ENCODE measurements around the gene TMX2. TPM values are rescaled to one million over a fixed set of nuclear protein-coding genes. Genes with fewer than 3 reads are reported as not detected.

Gene TMX2
- total RNA-seq, 1 donor from 2014 or later = 65.3 TPM

DNA sequence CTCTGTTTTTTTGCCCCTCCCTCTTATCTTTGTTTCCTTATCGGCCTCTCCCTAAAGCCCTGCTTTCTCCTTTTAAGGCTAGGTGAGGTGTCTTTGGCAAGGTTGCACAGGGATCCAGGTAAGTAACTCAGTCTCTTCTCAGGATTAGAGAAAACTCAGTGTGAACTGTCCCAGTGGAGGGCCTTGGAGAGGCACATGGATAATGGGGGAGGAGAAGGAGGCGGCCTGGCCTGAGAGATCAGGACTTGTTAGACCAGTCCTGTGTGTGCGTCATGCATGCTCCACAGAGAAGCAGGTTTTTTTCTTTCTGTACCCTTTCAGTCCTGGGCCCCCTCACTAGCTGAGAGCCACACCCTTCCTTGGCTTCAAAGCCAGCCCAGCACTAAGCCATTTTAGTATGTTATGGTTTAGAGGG lies 69.1 kb downstream of the TMX2 start:
- TF ChIP-seq, protein P1, sequence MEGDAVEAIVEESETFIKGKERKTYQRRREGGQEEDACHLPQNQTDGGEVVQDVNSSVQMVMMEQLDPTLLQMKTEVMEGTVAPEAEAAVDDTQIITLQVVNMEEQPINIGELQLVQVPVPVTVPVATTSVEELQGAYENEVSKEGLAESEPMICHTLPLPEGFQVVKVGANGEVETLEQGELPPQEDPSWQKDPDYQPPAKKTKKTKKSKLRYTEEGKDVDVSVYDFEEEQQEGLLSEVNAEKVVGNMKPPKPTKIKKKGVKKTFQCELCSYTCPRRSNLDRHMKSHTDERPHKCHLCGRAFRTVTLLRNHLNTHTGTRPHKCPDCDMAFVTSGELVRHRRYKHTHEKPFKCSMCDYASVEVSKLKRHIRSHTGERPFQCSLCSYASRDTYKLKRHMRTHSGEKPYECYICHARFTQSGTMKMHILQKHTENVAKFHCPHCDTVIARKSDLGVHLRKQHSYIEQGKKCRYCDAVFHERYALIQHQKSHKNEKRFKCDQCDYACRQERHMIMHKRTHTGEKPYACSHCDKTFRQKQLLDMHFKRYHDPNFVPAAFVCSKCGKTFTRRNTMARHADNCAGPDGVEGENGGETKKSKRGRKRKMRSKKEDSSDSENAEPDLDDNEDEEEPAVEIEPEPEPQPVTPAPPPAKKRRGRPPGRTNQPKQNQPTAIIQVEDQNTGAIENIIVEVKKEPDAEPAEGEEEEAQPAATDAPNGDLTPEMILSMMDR (IDR thresholded peaks at IDR 0.05) = no peak
- H3K4me1 ChIP-seq = peaks cover 14 to 61% of the 10 kb centered on the region in 2 donors

DNA sequence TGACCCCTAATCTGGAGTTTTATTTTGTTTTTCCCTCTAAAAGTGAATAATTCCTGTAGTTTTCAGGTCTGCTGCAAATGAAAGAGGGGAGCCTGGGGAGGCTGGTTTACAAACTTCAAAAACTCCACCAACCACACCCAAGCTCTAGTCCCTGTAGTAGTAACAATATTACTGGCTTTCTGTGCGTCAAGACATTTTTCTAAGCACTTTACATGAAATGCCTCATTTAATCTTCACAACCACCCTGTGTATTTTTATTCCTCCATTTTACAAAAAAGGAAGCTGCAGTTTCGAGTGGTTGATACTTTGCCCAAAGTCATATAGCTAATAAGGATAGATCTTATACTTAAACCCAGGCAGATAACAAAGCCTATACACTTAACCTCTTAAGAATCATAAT lies 72.7 kb downstream of the TMX2 start:
- TF ChIP-seq, protein P1 (IDR thresholded peaks at IDR 0.05) = no peak
- intact Hi-C loops (cut with DNase I) = no loop called here
- no peak for DNase-seq (ENCODE audit: low spot score in 2 of 2)
- no peaks in the 10 kb centered on the region for H3K36me3 ChIP-seq
- H3K4me1 ChIP-seq = peaks cover 0 to 47% of the 10 kb centered on the region in 2 donors
- no peaks in the 10 kb centered on the region for H3K9me3 ChIP-seq
- H3K27me3 ChIP-seq = no peaks in the 10 kb centered on the region
- no peak overlapping the region for H3K27ac ChIP-seq
- H3K4me3 ChIP-seq = no peak overlapping the region

More for the DNA sequence above, 69.1 kb downstream of the TMX2 start:
- H3K27me3 ChIP-seq = no peaks in the 10 kb centered on the region
- no peaks in the 10 kb centered on the region for H3K36me3 ChIP-seq
- DNase-seq (ENCODE audit: low spot score in 2 of 2) = no peak
- H3K27ac ChIP-seq = peak overlapping the region; percentile 3 to 21
- no peaks in the 10 kb centered on the region for H3K9me3 ChIP-seq
- intact Hi-C loops (cut with DNase I) = no loop called here
- H3K4me3 ChIP-seq = no peak overlapping the region

DNA sequence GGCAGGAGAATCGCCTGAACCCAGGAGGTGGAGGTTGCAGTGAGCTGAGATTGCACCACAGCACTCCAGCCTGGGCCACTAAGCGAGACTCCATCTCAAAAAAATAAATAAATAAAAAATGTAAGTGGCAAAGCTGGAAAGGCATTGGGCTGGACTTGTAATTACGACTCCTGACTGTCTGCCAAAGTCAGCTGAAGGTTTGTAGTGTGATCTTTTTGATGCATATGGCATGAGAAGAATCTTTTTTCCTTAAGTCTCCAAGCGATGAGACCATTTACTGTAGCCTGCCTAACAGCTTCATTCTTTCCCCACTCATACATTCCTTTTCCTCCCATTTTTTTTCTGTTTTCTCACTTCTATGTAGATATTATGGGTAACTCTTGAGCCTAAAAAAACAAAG lies 74.0 kb downstream of the TMX2 start:
- Histone ChIP-seq H3K27me3 (no peaks in the 10 kb centered on the region), H3K27ac (peak overlapping the region in 1 of 2 donors; percentile 28), H3K36me3 (peaks cover 0 to 3% of the 10 kb centered on the region in 2 donors), H3K4me1 (peaks cover 0 to 41% of the 10 kb centered on the region in 2 donors), H3K4me3 (no peak overlapping the region), H3K9me3 (no peaks in the 10 kb centered on the region)
- intact Hi-C loops (cut with DNase I) = no loop called here
- TF ChIP-seq, protein P1 (IDR thresholded peaks at IDR 0.05) = no peak
- no peak for DNase-seq (ENCODE audit: low spot score in 2 of 2)

DNA sequence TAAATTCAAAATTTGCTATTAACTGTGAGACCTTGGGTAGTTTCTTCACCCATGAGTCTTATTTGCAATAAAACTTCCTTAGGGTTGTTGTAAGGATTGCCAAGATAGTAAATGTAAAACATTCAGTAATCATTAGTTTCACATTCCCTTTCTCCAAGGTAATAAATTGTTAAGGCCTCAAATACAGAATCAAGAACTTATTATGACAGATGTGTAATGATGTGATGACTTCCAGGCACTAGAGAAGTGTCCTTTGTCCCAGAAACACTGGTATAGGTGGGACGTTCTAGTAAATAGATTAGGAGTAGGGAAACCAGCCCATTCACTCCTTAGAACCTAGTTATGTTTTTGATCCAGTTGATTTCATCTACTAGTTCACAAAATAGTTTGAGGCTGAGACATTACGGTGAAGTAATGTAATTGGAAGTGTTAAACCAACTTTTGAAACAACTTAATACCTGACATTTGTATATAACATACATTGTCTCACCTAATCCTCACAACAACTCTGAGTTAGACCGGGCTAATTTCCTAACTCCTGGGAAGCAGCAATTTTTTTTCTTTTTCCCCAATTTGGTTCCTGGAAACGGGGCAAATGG lies 74.7 kb downstream of the TMX2 start:
- intact Hi-C loops (cut with DNase I) = no loop called here
- Histone ChIP-seq H3K9me3 (no peaks in the 10 kb centered on the region), H3K27me3 (no peaks in the 10 kb centered on the region), H3K36me3 (peaks cover 4 to 10% of the 10 kb centered on the region in 2 donors), H3K4me3 (no peak overlapping the region), H3K4me1 (peaks cover 0 to 35% of the 10 kb centered on the region in 2 donors), H3K27ac (no peak overlapping the region)
- TF ChIP-seq, protein P1 (IDR thresholded peaks at IDR 0.05) = no peak
- DNase-seq (ENCODE audit: low spot score in 2 of 2) = no peak

DNA sequence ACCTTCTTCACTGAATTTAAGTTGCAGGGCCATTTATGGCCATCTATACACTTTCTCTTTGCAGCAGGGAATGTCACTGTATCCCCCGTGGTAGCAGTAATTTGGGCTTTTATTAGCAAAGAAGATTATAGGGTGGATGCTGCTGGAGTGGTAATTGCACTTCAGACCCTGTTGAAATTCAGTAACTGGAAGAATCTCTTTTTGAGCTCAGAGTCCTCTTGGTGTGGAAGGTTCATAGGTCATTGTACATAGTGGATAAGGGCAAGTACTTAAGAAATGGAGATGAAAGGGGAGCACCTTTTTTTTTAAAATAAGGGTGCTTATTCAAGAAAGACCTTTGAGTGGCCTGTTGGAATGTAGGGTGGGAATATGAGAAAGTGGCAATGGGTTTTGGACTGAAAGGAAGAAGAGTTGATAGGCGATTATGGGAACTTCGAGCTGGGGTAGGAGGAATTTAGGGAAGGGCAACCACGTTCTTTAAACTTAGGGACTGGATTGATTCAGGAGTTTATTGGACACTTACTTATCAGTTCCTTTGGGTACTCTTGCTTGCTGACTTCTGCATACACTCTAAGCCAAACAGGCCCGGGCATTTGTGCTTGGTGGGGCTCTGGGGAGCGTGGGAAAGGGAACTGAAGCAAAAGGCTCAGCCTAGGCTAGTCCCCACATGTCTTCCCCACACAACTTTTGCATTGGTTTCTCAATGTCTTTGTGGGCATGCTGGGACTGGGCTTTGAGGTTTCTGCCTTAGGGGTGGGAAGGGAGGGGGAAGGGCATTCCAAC lies 75.7 kb downstream of the TMX2 start:
- peaks cover 0 to 38% of the 10 kb centered on the region in 2 donors for H3K4me1 ChIP-seq
- no peaks in the 10 kb centered on the region for H3K9me3 ChIP-seq
- no peaks in the 10 kb centered on the region for H3K27me3 ChIP-seq
- DNase-seq (ENCODE audit: low spot score in 2 of 2) = no peak
- no peak overlapping the region for H3K4me3 ChIP-seq
- TF ChIP-seq, protein P1 (IDR thresholded peaks at IDR 0.05) = no peak
- peaks cover 4 to 11% of the 10 kb centered on the region in 2 donors for H3K36me3 ChIP-seq
- H3K27ac ChIP-seq = no peak overlapping the region
- intact Hi-C loops (cut with DNase I) = no loop called here

All from ascending aorta (tissue), 2 donors.